HEK293 (cell line): Measurements from ENCODE around the gene FAM120B.

Experiments used
- CTCF ChIA-PET: fragments of 350-600 bp; formaldehyde crosslinking; extraction: SDS; loops from one replicate; lab custom pipeline; 2021; ENCODE audit warnings: antibody characterized with exemption; lab: Yijun Ruan, JAX
- POLR2A ChIA-PET: fragments of 300-600 bp; formaldehyde crosslinking; extraction: SDS; loops from one replicate; lab custom pipeline; 2020; ENCODE audit warnings: antibody characterized with exemption, inconsistent platforms; lab: Yijun Ruan, JAX
- H3K27ac ChIP-seq: fragments of 200-500 bp; sonication (Bioruptor generic); 2 replicates; pipeline ENCODE4 v1.5.1; 2014; ENCODE audit warnings: low read depth, low read length, control low read depth, inconsistent platforms; ENCODE audit errors: extremely low read depth
- H3K36me3 ChIP-seq, 2 experiments: fragments of 200-500 bp in 1 of 2; sonication (Bioruptor generic) in 1 of 2; 1 replicate in 1 of 2; 2 replicates in 1 of 2; pipeline ENCODE4 v1.5.1; 2014 to 2017; ENCODE audit warnings: inconsistent platforms in 2 of 2, low read length in 2 of 2; ENCODE audit not compliant: control insufficient read depth in 2 of 2, insufficient read depth in 1 of 2
- H3K4me1 ChIP-seq: fragments of 200-500 bp; sonication (Bioruptor generic); 2 replicates; pipeline ENCODE4 v1.5.1; 2014; ENCODE audit warnings: mild to moderate bottlenecking, low read length, inconsistent platforms; ENCODE audit not compliant: control insufficient read depth, insufficient read depth
- H3K4me3 ChIP-seq: 2 replicates; pipeline ENCODE4 v1.5.1; 2011; ENCODE audit warnings: low read depth, mild to moderate bottlenecking, control low read depth, low read length, moderate library complexity
- H3K9me3 ChIP-seq: fragments of 200-500 bp; sonication (Bioruptor generic); 2 replicates; pipeline ENCODE4 v1.5.1; 2014; ENCODE audit warnings: low read depth, low read length, inconsistent platforms; ENCODE audit not compliant: control insufficient read depth, insufficient read depth
- BCL11A ChIP-seq: fragments of 450-650 bp; formaldehyde crosslinking; IDR thresholded peaks from 2 replicates; pipeline ENCODE4 v1.5.1; 2016; ENCODE audit warnings: low read depth, missing biosample characterization, missing genetic modification characterization
- EGR2 ChIP-seq: fragments of 450-650 bp; formaldehyde crosslinking; IDR thresholded peaks from 2 replicates; pipeline ENCODE4 v1.5.1; 2016; ENCODE audit warnings: low read depth, missing biosample characterization, missing genetic modification characterization
- KLF1 ChIP-seq: fragments of 450-650 bp; formaldehyde crosslinking; IDR thresholded peaks from 2 replicates; pipeline ENCODE4 v1.5.1; 2016; ENCODE audit warnings: missing biosample characterization, missing genetic modification characterization
- KLF7 ChIP-seq: fragments of 450-650 bp; formaldehyde crosslinking; IDR thresholded peaks from 2 replicates; pipeline ENCODE4 v1.5.1; 2016; ENCODE audit warnings: missing biosample characterization, missing genetic modification characterization, borderline replicate concordance
- MYNN ChIP-seq: fragments of 450-650 bp; formaldehyde crosslinking; IDR thresholded peaks from 2 replicates; pipeline ENCODE4 v1.5.1; 2016; ENCODE audit warnings: missing biosample characterization, missing genetic modification characterization, borderline replicate concordance
- RBAK ChIP-seq: fragments of 450-650 bp; formaldehyde crosslinking; IDR thresholded peaks from 2 replicates; pipeline ENCODE4 v1.5.1; 2016; ENCODE audit warnings: missing biosample characterization, missing genetic modification characterization
- SP3 ChIP-seq: fragments of 450-650 bp; formaldehyde crosslinking; IDR thresholded peaks from 2 replicates; pipeline ENCODE4 v1.5.1; 2016; ENCODE audit warnings: missing biosample characterization, missing genetic modification characterization
- WT1 ChIP-seq: fragments of 450-650 bp; formaldehyde crosslinking; IDR thresholded peaks from 2 replicates; pipeline ENCODE4 v1.5.1; 2016; ENCODE audit warnings: missing biosample characterization, missing genetic modification characterization
- ZNF146 ChIP-seq: fragments of 450-650 bp; formaldehyde crosslinking; IDR thresholded peaks from 2 replicates; pipeline ENCODE4 v1.5.1; 2016; ENCODE audit warnings: missing biosample characterization, missing genetic modification characterization
- ZNF266 ChIP-seq: fragments of 450-650 bp; formaldehyde crosslinking; IDR thresholded peaks from 2 replicates; pipeline ENCODE4 v1.5.1; 2016; ENCODE audit warnings: missing biosample characterization, missing genetic modification characterization, low read depth
- ZNF521 ChIP-seq: fragments of 450-650 bp; formaldehyde crosslinking; IDR thresholded peaks from 2 replicates; pipeline ENCODE4 v1.5.1; 2017; ENCODE audit warnings: missing biosample characterization, mild to moderate bottlenecking, missing genetic modification characterization
- ZNF558 ChIP-seq: fragments of 450-650 bp; formaldehyde crosslinking; IDR thresholded peaks from 2 replicates; pipeline ENCODE4 v1.5.1; 2016; ENCODE audit warnings: missing biosample characterization, missing genetic modification characterization
- ZNF560 ChIP-seq: fragments of 450-650 bp; formaldehyde crosslinking; IDR thresholded peaks from 2 replicates; pipeline ENCODE4 v1.5.1; 2017; ENCODE audit warnings: missing biosample characterization, missing genetic modification characterization, borderline replicate concordance
- ZNF654 ChIP-seq: fragments of 450-650 bp; formaldehyde crosslinking; IDR thresholded peaks from 2 replicates; pipeline ENCODE4 v1.5.1; 2016; ENCODE audit warnings: low read depth, missing biosample characterization, missing genetic modification characterization
- ZNF76 ChIP-seq: fragments of 450-650 bp; formaldehyde crosslinking; IDR thresholded peaks from 2 replicates; pipeline ENCODE4; 2016; ENCODE audit warnings: low read depth, missing biosample characterization, missing genetic modification characterization, borderline replicate concordance
- ZNF792 ChIP-seq: fragments of 450-650 bp; formaldehyde crosslinking; IDR thresholded peaks from 2 replicates; pipeline ENCODE4 v1.5.1; 2016; ENCODE audit warnings: missing biosample characterization, missing genetic modification characterization
- TF ChIP-seq, protein P1 (sequence below): fragments of 450-650 bp; formaldehyde crosslinking; IDR thresholded peaks from 2 replicates; pipeline ENCODE4 v1.5.1; 2016; ENCODE audit warnings: missing biosample characterization, missing genetic modification characterization
- TF ChIP-seq, protein P2 (sequence below): fragments of 450-650 bp; formaldehyde crosslinking; IDR thresholded peaks from 2 replicates; pipeline ENCODE4 v1.5.1; 2016; ENCODE audit warnings: missing biosample characterization, missing genetic modification characterization
- TF ChIP-seq, protein P3 (sequence below): fragments of 450-650 bp; IDR thresholded peaks from 2 replicates; pipeline ENCODE4 v1.5.1; 2018; ENCODE audit warnings: missing biosample characterization, mild to moderate bottlenecking, missing genetic modification characterization
- TF ChIP-seq, protein P4 (sequence below): fragments of 450-650 bp; formaldehyde crosslinking; IDR thresholded peaks from 2 replicates; pipeline ENCODE4 v1.5.1; 2016; ENCODE audit warnings: missing biosample characterization, missing genetic modification characterization
- TF ChIP-seq, protein P5 (sequence below): fragments of 450-650 bp; formaldehyde crosslinking; IDR thresholded peaks from 2 replicates; pipeline ENCODE4 v1.5.1; 2016; ENCODE audit warnings: missing biosample characterization, missing genetic modification characterization
- TF ChIP-seq, protein P6 (sequence below): fragments of 450-650 bp; formaldehyde crosslinking; IDR thresholded peaks from 2 replicates; pipeline ENCODE4 v1.5.1; 2016; ENCODE audit warnings: missing biosample characterization, missing genetic modification characterization, borderline replicate concordance

Gene FAM120B

DNA sequence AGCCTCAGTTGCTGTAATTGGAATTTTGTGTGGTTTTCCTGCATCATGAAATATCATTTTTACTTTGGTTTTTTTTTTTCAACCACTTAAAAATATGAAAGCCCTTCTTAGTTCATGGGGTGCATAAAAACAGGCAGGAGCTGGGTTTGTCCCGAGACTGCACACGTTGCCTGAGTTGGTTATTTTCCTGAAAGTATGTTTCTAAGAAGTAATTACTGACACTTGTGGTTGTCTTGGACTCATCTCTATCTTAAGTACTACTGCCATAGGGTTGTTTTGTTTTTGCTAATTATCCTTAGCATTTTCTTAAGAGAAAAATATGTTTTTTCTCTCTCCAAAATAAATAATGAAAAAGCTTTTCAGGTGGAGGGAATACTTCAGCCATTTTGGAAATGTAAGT, 40.1 kb downstream of the FAM120B start:
- H3K9me3 ChIP-seq = no peaks in the 10 kb centered on the region
- no peak overlapping the region for H3K4me3 ChIP-seq
- peaks cover 16 to 84% of the 10 kb centered on the region in 2 experiments for H3K36me3 ChIP-seq
- no peaks in the 10 kb centered on the region for H3K4me1 ChIP-seq
- ChIA-PET CTCF (no interaction called here), POLR2A (no interaction called here)
- H3K27ac ChIP-seq = no peak overlapping the region
- TF ChIP-seq KLF1 (tag by site-specific recombination) = no peak
- TF ChIP-seq, protein P1, sequence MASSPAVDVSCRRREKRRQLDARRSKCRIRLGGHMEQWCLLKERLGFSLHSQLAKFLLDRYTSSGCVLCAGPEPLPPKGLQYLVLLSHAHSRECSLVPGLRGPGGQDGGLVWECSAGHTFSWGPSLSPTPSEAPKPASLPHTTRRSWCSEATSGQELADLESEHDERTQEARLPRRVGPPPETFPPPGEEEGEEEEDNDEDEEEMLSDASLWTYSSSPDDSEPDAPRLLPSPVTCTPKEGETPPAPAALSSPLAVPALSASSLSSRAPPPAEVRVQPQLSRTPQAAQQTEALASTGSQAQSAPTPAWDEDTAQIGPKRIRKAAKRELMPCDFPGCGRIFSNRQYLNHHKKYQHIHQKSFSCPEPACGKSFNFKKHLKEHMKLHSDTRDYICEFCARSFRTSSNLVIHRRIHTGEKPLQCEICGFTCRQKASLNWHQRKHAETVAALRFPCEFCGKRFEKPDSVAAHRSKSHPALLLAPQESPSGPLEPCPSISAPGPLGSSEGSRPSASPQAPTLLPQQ (tag by site-specific recombination) = no peak
- TF ChIP-seq, protein P2, sequence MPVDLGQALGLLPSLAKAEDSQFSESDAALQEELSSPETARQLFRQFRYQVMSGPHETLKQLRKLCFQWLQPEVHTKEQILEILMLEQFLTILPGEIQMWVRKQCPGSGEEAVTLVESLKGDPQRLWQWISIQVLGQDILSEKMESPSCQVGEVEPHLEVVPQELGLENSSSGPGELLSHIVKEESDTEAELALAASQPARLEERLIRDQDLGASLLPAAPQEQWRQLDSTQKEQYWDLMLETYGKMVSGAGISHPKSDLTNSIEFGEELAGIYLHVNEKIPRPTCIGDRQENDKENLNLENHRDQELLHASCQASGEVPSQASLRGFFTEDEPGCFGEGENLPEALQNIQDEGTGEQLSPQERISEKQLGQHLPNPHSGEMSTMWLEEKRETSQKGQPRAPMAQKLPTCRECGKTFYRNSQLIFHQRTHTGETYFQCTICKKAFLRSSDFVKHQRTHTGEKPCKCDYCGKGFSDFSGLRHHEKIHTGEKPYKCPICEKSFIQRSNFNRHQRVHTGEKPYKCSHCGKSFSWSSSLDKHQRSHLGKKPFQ (tag by site-specific recombination) = no peak
- TF ChIP-seq ZNF792 (tag by site-specific recombination) = no peak
- TF ChIP-seq EGR2 (tag by site-specific recombination) = no peak
- no peak for TF ChIP-seq SP3 (tag by site-specific recombination)
- TF ChIP-seq, protein P3, sequence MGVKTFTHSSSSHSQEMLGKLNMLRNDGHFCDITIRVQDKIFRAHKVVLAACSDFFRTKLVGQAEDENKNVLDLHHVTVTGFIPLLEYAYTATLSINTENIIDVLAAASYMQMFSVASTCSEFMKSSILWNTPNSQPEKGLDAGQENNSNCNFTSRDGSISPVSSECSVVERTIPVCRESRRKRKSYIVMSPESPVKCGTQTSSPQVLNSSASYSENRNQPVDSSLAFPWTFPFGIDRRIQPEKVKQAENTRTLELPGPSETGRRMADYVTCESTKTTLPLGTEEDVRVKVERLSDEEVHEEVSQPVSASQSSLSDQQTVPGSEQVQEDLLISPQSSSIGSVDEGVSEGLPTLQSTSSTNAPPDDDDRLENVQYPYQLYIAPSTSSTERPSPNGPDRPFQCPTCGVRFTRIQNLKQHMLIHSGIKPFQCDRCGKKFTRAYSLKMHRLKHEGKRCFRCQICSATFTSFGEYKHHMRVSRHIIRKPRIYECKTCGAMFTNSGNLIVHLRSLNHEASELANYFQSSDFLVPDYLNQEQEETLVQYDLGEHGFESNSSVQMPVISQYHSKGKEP (tag by site-specific recombination) = no peak
- no peak for TF ChIP-seq ZNF266
- TF ChIP-seq, protein P4, sequence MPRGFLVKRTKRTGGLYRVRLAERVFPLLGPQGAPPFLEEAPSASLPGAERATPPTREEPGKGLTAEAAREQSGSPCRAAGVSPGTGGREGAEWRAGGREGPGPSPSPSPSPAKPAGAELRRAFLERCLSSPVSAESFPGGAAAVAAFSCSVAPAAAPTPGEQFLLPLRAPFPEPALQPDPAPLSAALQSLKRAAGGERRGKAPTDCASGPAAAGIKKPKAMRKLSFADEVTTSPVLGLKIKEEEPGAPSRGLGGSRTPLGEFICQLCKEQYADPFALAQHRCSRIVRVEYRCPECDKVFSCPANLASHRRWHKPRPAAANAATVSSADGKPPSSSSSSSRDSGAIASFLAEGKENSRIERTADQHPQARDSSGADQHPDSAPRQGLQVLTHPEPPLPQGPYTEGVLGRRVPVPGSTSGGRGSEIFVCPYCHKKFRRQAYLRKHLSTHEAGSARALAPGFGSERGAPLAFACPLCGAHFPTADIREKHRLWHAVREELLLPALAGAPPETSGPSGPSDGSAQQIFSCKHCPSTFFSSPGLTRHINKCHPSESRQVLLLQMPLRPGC (tag by site-specific recombination) = no peak
- TF ChIP-seq ZNF654 = no peak

DNA sequence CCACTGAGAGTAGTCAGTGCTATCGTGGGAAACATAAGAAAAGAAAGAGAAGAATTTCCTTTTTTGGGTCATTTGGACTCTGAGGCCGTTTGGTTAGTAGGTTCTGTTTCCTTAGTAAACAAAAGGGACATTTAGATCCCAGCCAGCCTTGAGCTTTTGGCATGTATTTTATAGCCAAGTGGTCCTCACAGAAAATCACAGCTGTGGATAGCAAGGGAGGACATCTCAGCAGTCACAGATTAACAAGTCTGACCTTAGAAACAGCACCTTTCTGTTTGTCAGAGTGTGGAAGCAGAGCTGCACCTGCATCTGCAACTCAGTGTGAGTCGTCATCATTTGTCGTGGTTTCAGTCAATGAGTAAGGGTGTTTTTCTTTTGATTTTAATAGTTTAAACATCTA, 40.5 kb downstream of the FAM120B start:
- TF ChIP-seq MYNN (tag by site-specific recombination) = no peak
- no peak for TF ChIP-seq RBAK (tag by site-specific recombination)
- no peak for TF ChIP-seq KLF1 (tag by site-specific recombination)
- no peak for TF ChIP-seq WT1 (tag by site-specific recombination)
- no peak for TF ChIP-seq ZNF560
- no peak for TF ChIP-seq ZNF146 (tag by site-specific recombination)
- TF ChIP-seq ZNF521 = no peak
- TF ChIP-seq BCL11A (tag by site-specific recombination) = no peak
- no peak for TF ChIP-seq KLF7 (tag by site-specific recombination)
- TF ChIP-seq, protein P5, sequence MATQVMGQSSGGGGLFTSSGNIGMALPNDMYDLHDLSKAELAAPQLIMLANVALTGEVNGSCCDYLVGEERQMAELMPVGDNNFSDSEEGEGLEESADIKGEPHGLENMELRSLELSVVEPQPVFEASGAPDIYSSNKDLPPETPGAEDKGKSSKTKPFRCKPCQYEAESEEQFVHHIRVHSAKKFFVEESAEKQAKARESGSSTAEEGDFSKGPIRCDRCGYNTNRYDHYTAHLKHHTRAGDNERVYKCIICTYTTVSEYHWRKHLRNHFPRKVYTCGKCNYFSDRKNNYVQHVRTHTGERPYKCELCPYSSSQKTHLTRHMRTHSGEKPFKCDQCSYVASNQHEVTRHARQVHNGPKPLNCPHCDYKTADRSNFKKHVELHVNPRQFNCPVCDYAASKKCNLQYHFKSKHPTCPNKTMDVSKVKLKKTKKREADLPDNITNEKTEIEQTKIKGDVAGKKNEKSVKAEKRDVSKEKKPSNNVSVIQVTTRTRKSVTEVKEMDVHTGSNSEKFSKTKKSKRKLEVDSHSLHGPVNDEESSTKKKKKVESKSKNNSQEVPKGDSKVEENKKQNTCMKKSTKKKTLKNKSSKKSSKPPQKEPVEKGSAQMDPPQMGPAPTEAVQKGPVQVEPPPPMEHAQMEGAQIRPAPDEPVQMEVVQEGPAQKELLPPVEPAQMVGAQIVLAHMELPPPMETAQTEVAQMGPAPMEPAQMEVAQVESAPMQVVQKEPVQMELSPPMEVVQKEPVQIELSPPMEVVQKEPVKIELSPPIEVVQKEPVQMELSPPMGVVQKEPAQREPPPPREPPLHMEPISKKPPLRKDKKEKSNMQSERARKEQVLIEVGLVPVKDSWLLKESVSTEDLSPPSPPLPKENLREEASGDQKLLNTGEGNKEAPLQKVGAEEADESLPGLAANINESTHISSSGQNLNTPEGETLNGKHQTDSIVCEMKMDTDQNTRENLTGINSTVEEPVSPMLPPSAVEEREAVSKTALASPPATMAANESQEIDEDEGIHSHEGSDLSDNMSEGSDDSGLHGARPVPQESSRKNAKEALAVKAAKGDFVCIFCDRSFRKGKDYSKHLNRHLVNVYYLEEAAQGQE (tag by site-specific recombination) = no peak
- TF ChIP-seq ZNF76 (tag by site-specific recombination) = no peak
- TF ChIP-seq, protein P6, sequence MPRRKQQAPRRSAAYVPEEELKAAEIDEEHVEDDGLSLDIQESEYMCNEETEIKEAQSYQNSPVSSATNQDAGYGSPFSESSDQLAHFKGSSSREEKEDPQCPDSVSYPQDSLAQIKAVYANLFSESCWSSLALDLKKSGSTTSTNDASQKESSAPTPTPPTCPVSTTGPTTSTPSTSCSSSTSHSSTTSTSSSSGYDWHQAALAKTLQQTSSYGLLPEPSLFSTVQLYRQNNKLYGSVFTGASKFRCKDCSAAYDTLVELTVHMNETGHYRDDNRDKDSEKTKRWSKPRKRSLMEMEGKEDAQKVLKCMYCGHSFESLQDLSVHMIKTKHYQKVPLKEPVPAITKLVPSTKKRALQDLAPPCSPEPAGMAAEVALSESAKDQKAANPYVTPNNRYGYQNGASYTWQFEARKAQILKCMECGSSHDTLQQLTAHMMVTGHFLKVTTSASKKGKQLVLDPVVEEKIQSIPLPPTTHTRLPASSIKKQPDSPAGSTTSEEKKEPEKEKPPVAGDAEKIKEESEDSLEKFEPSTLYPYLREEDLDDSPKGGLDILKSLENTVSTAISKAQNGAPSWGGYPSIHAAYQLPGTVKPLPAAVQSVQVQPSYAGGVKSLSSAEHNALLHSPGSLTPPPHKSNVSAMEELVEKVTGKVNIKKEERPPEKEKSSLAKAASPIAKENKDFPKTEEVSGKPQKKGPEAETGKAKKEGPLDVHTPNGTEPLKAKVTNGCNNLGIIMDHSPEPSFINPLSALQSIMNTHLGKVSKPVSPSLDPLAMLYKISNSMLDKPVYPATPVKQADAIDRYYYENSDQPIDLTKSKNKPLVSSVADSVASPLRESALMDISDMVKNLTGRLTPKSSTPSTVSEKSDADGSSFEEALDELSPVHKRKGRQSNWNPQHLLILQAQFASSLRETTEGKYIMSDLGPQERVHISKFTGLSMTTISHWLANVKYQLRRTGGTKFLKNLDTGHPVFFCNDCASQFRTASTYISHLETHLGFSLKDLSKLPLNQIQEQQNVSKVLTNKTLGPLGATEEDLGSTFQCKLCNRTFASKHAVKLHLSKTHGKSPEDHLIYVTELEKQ = no peak
- TF ChIP-seq ZNF558 (tag by site-specific recombination) = no peak
- Histone ChIP-seq H3K27ac (no peak overlapping the region), H3K4me3 (no peak overlapping the region), H3K36me3 (peaks cover 16 to 82% of the 10 kb centered on the region in 2 experiments), H3K4me1 (no peaks in the 10 kb centered on the region), H3K9me3 (no peaks in the 10 kb centered on the region)
- ChIA-PET CTCF (no interaction called here), POLR2A (no interaction called here)
